HG03571 (cell line): ENCODE data around the gene PTPRD.

Source experiments
- ATAC-seq: cut with Tn5 transposase; IDR thresholded peaks from one replicate; pipeline ENCODE4 v1.9.1; 2021; ENCODE audit not compliant: unreplicated experiment

PTPRD gene

GRCh38 chr9:8816361-8816760 lies 1796.4 kb downstream of the PTPRD start:
- no peak for ATAC-seq

- no peak for ATAC-seq
These were observed 1796.9 kb downstream of the PTPRD start for GRCh38 chr9:8815931-8816330.

- ATAC-seq, result no peak
These were observed 1797.6 kb downstream of the PTPRD start for GRCh38 chr9:8815219-8815618.

- no peak for ATAC-seq
These were observed 1799.9 kb downstream of the PTPRD start for GRCh38 chr9:8812888-8813287.

- ATAC-seq, result no peak
These were observed 1803.1 kb downstream of the PTPRD start for GRCh38 chr9:8809741-8810140.

GRCh38 chr9:8806150-8806549 lies 1806.7 kb downstream of the PTPRD start:
- ATAC-seq, result no peak

- ATAC-seq, result no peak
These were observed 1808.2 kb downstream of the PTPRD start for GRCh38 chr9:8804613-8805012.

GRCh38 chr9:8802242-8802641 lies 1810.6 kb downstream of the PTPRD start:
- no peak for ATAC-seq

- ATAC-seq, result no peak
These were observed 1812.6 kb downstream of the PTPRD start for GRCh38 chr9:8800196-8800595.

- no peak for ATAC-seq
These were observed 1813.2 kb downstream of the PTPRD start for GRCh38 chr9:8799615-8800014.

- no peak for ATAC-seq
These were observed 1813.6 kb downstream of the PTPRD start for GRCh38 chr9:8799206-8799605.

GRCh38 chr9:8784838-8785237 lies 1828.0 kb downstream of the PTPRD start:
- no peak for ATAC-seq

- no peak for ATAC-seq
These were observed 1828.9 kb downstream of the PTPRD start for GRCh38 chr9:8783941-8784340.

GRCh38 chr9:8782237-8782636 lies 1830.6 kb downstream of the PTPRD start:
- ATAC-seq, result no peak

GRCh38 chr9:8781458-8781857 lies 1831.3 kb downstream of the PTPRD start:
- no peak for ATAC-seq

- ATAC-seq, result no peak
These were observed 1832.4 kb downstream of the PTPRD start for GRCh38 chr9:8780386-8780785.

GRCh38 chr9:8779478-8779877 lies 1833.3 kb downstream of the PTPRD start:
- ATAC-seq, result no peak

- no peak for ATAC-seq
These were observed 1834.4 kb downstream of the PTPRD start for GRCh38 chr9:8778356-8778755.

- no peak for ATAC-seq
These were observed 1840.5 kb downstream of the PTPRD start for GRCh38 chr9:8772302-8772701.

GRCh38 chr9:8769153-8769552 lies 1843.6 kb downstream of the PTPRD start:
- no peak for ATAC-seq

GRCh38 chr9:8766096-8766495 lies 1846.7 kb downstream of the PTPRD start:
- ATAC-seq, result no peak

GRCh38 chr9:8764051-8764450 lies 1848.8 kb downstream of the PTPRD start:
- no peak for ATAC-seq

- no peak for ATAC-seq
These were observed 1850.2 kb downstream of the PTPRD start for GRCh38 chr9:8762479-8763085.
